Stimulated activated CD8-positive, alpha-beta memory T cell treated with anti-CD3 and anti-CD28 coated beads, Interleukin-4, amount 100 ng/mL, for 24 hours (primary cell): ENCODE measurements around the gene PXK.
A peak's percentile ranks its signal among the peaks of the same experiment; 100 is the strongest.

Experiments used
- DNase-seq: peaks from one replicate; pipeline ENCODE4 v3.0.0-alpha.2; 2020; ENCODE audit warnings: low read depth

The PXK gene

GRCh38 chr3:58466899-58467563, 134.3 kb downstream of the PXK start:
- DNase-seq = no peak

DNA sequence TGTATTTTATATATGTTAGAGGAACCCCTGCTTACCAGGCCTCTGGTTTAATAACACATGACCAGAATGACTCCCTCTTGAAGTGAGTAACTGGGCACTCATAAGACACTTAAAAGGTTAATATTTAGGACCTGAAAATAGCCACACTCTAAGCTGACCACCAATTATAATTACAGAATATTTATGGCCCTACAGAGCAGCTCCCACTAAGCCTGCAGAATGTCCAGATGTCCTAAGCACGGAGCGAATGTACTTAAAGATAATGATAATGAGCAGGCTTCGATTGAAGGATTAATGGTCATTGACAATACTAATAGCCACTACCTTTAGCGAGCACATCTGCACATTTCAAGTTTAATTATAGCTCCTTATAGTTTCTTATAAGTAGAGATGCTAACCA, 136.4 kb downstream of the PXK start:
- no peak for DNase-seq

- DNase-seq = no peak
These were observed 137.8 kb downstream of the PXK start for GRCh38 chr3:58470363-58471024.

GRCh38 chr3:58471025-58471887, 138.6 kb downstream of the PXK start:
- peak; percentile 30 for DNase-seq

DNA sequence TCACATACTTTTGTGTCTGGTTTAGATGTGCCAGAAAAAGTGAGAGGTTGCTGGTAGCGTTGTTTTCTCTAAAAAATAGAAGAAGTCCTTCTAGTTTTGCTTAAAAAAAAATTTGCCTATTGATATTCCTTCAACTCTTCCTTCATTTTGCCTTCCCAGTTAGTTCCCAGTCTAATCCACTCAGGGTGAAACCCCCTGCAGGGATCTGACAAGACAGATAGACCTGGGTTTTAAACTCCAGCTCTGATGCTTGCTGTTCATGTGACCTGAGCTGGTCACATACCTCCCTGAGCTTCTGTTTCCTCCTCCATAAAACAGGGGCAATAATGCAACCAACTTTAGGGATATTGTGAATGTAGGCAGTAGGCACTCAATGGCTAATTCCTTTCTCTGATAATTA, 140.6 kb downstream of the PXK start:
- no peak for DNase-seq

- DNase-seq = no peak
These were observed 141.7 kb downstream of the PXK start for GRCh38 chr3:58474348-58474911.

GRCh38 chr3:58474967-58475578, 142.4 kb downstream of the PXK start:
- DNase-seq = no peak
